HepG2 (cell line): ENCODE data around the gene LIPA. TPM values are rescaled to one million over a fixed set of nuclear protein-coding genes. Genes with fewer than 3 reads are reported as not detected.

Experiments
- CBX1 ChIP-seq: IDR thresholded peaks from one replicate; pipeline ENCODE4 v1.6.1; 2016; ENCODE audit warnings: antibody characterized with exemption, low read depth
- DR1 ChIP-seq: sonication (generic); formaldehyde crosslinking; IDR thresholded peaks from 2 replicates; pipeline ENCODE4 v1.8.0; 2021; ENCODE audit warnings: mild to moderate bottlenecking, missing genetic modification reagents, inconsistent platforms
- E2F1 ChIP-seq: sonication (generic); formaldehyde crosslinking; IDR thresholded peaks from 2 replicates; pipeline ENCODE4 v1.5.0; 2020; ENCODE audit warnings: missing genetic modification reagents
- FOXO1 ChIP-seq: sonication (generic); formaldehyde crosslinking; IDR thresholded peaks from 2 replicates; pipeline ENCODE4 v1.4.0; 2020; ENCODE audit warnings: missing genetic modification reagents
- GZF1 ChIP-seq: sonication (generic); formaldehyde crosslinking; IDR thresholded peaks from 2 replicates; pipeline ENCODE4 v1.5.1; 2020; ENCODE audit warnings: mild to moderate bottlenecking, missing genetic modification reagents
- HMGXB3 ChIP-seq: sonication (generic); formaldehyde crosslinking; IDR thresholded peaks from 2 replicates; pipeline ENCODE4 v1.4.0; 2020; ENCODE audit warnings: missing genetic modification reagents, borderline replicate concordance
- HNRNPUL1 ChIP-seq: fragments of 200-400 bp; formaldehyde crosslinking; IDR thresholded peaks from 2 replicates; pipeline ENCODE4 v1.6.1; 2017; ENCODE audit warnings: low read depth, mild to moderate bottlenecking, low read length, moderate library complexity
- KDM5B ChIP-seq: sonication (generic); formaldehyde crosslinking; IDR thresholded peaks from 2 replicates; pipeline ENCODE4 v1.4.0; 2020; ENCODE audit warnings: missing genetic modification reagents, mild to moderate bottlenecking, borderline replicate concordance
- MLX ChIP-seq: IDR thresholded peaks from 2 replicates; pipeline ENCODE4 v1.6.1; 2016
- RBFOX2 ChIP-seq: fragments of 200-400 bp; formaldehyde crosslinking; IDR thresholded peaks from 2 replicates; pipeline ENCODE4 v1.6.1; 2017; ENCODE audit warnings: low read depth, mild to moderate bottlenecking, low read length
- SRY ChIP-seq: sonication (generic); formaldehyde crosslinking; IDR thresholded peaks from 2 replicates; pipeline ENCODE4 v1.8.0; 2022; ENCODE audit warnings: mild to moderate bottlenecking, missing genetic modification reagents
- STAT6 ChIP-seq: sonication (generic); formaldehyde crosslinking; IDR thresholded peaks from 2 replicates; pipeline ENCODE4 v1.4.0; 2020; ENCODE audit warnings: missing genetic modification reagents, mild to moderate bottlenecking, borderline replicate concordance
- ZBTB25 ChIP-seq: IDR thresholded peaks from 2 replicates; pipeline ENCODE4 v1.6.1; 2018; ENCODE audit warnings: missing genetic modification reagents
- ZNF12 ChIP-seq: sonication (generic); formaldehyde crosslinking; IDR thresholded peaks from 2 replicates; pipeline ENCODE4 v1.5.0; 2020; ENCODE audit warnings: missing genetic modification reagents
- ZNF431 ChIP-seq: sonication (generic); formaldehyde crosslinking; IDR thresholded peaks from 2 replicates; pipeline ENCODE4 v1.9.0; 2022; ENCODE audit warnings: missing genetic modification reagents, low read depth, mild to moderate bottlenecking, borderline replicate concordance
- ZNF558 ChIP-seq: sonication (generic); formaldehyde crosslinking; IDR thresholded peaks from 2 replicates; pipeline ENCODE4 v1.9.0; 2022; ENCODE audit warnings: mild to moderate bottlenecking, missing genetic modification reagents, borderline replicate concordance
- ZNF629 ChIP-seq: sonication (generic); formaldehyde crosslinking; conservative IDR thresholded peaks from 2 replicates; pipeline ENCODE4 v1.5.0; 2020; ENCODE audit warnings: missing genetic modification reagents
- ZNF746 ChIP-seq: sonication (generic); formaldehyde crosslinking; IDR thresholded peaks from 2 replicates; pipeline ENCODE4 v1.8.0; 2022; ENCODE audit warnings: mild to moderate bottlenecking, missing genetic modification reagents
- ZNF816 ChIP-seq: sonication (generic); formaldehyde crosslinking; IDR thresholded peaks from 2 replicates; pipeline ENCODE4 v1.8.0; 2022; ENCODE audit warnings: missing genetic modification reagents, mild to moderate bottlenecking, borderline replicate concordance
- ZSCAN12 ChIP-seq: sonication (generic); formaldehyde crosslinking; IDR thresholded peaks from 2 replicates; pipeline ENCODE4 v1.9.0; 2021; ENCODE audit warnings: mild to moderate bottlenecking, missing genetic modification reagents
- polyA plus RNA-seq, 8 experiments: library from polyadenylated mRNA; depleted of rRNA in 3 of 8; stranded (reverse) in 7 of 8; unstranded in 1 of 8; fragments of >200 nt; fragmentation: Illumina TruSeq in 4 of 8; extraction: Trizol in 4 of 8; gene quantifications; 2 replicates each; pipeline versions ENCODE4 v1.2.1 to v1.2.3, GENCODE V29; 2011 to 2016; ENCODE audit warnings: low read depth in 4 of 8, missing spikeins in 1 of 8, mixed read lengths in 1 of 8; ENCODE audit not compliant: insufficient read depth in 1 of 8
- total RNA-seq, 5 experiments: library from RNA; depleted of rRNA; stranded (reverse); fragments of >200 nt; fragmentation: Illumina TruSeq; extraction: Trizol; gene quantifications; 2 replicates each; pipeline ENCODE4 v1.2.3, GENCODE V29; 2016; ENCODE audit warnings: low read depth in 1 of 5

Gene LIPA
- total and polyA plus RNA-seq, 2 of the 13 experiments (the other 11 are each of a cell fraction or from before 2014, with no cell fraction given), result 57.1 to 79.5 TPM

GRCh38 chr10:89251409-89252224 is at the start of gene LIPA (continued):
- TF ChIP-seq E2F1 (CRISPR knock-in tag) (no peak), ZNF431 (no peak), KDM5B (CRISPR knock-in tag) (peak; percentile 57; the same call in 1 of the 2 replicates), SRY (CRISPR knock-in tag) (no peak), HMGXB3 (CRISPR knock-in tag) (no peak), RBFOX2 (peak; percentile 86), HNRNPUL1 (no peak), ZSCAN12 (CRISPR knock-in tag) (no peak), MLX (CRISPR knock-in tag) (no peak), STAT6 (no peak), ZNF12 (CRISPR knock-in tag) (no peak), ZNF558 (CRISPR knock-in tag) (no peak), ZNF746 (no peak), CBX1 (no peak), ZBTB25 (CRISPR knock-in tag) (no peak), DR1 (peak; percentile 70; the same call in 1 of the 2 replicates), GZF1 (CRISPR knock-in tag) (no peak), FOXO1 (CRISPR knock-in tag) (0 out of 2 replicates have a peak, but pooled peaks have one; percentile 26), ZNF629 (CRISPR knock-in tag) (no peak), ZNF816 (no peak)
